Endothelial cell of umbilical vein (primary cell): ENCODE results near the gene TYSND1.

Experiments used
- CTCF ChIP-seq, 2 donors: IDR thresholded peaks; 1 replicate in 1 of 2; 2 replicates in 1 of 2; pipeline ENCODE4 v1.5.1; 2011; ENCODE audit warnings: low read length in 2 of 2, mild to moderate bottlenecking in 2 of 2, moderate library complexity in 2 of 2, control low read depth in 1 of 2, inconsistent platforms in 1 of 2, low read depth in 1 of 2; ENCODE audit not compliant: insufficient read depth in 1 of 2; ENCODE audit errors: extremely low read depth in 1 of 2
- EZH2 ChIP-seq: IDR thresholded peaks from 2 replicates; pipeline ENCODE4 v1.6.1; 2012; ENCODE audit warnings: borderline replicate concordance, low read depth, mild to moderate bottlenecking, moderate library complexity, low read length, inconsistent platforms; ENCODE audit not compliant: severe bottlenecking
- FOS ChIP-seq: IDR thresholded peaks from 2 replicates; pipeline ENCODE4 v1.6.1; 2011; ENCODE audit warnings: mild to moderate bottlenecking, low read length, moderate library complexity, borderline replicate concordance; ENCODE audit not compliant: insufficient read depth
- GATA2 ChIP-seq: IDR thresholded peaks from 2 replicates; pipeline ENCODE4 v1.7.0; 2011; ENCODE audit warnings: low read depth, mild to moderate bottlenecking, moderate library complexity, mixed read lengths, low read length; ENCODE audit not compliant: insufficient read length, insufficient read depth
- JUN ChIP-seq: IDR thresholded peaks from 2 replicates; pipeline ENCODE4 v1.6.1; 2011; ENCODE audit warnings: borderline replicate concordance, low read depth; ENCODE audit not compliant: insufficient read length, insufficient read depth
- MAX ChIP-seq: IDR thresholded peaks from 2 replicates; pipeline ENCODE4 v1.6.1; 2011; ENCODE audit not compliant: insufficient read depth, insufficient read length
- MYC ChIP-seq: IDR thresholded peaks from one replicate; pipeline ENCODE4 v1.6.1; 2011; ENCODE audit warnings: mild to moderate bottlenecking, low read depth, low read length
- POLR2A ChIP-seq: IDR thresholded peaks from 2 replicates; pipeline ENCODE4 v1.6.1; 2012; ENCODE audit warnings: low read depth, mild to moderate bottlenecking, control low read depth, low read length
- POLR2AphosphoS5 ChIP-seq: IDR thresholded peaks from 2 replicates; pipeline ENCODE4 v1.6.1; 2012; ENCODE audit warnings: low read depth, mild to moderate bottlenecking, control low read depth, low read length, moderate library complexity; ENCODE audit not compliant: insufficient read depth

- TF ChIP-seq POLR2A (no peak), CTCF (IDR thresholded peaks at IDR 0.05; ENCODE audit: extremely low read depth in 1 of 2, insufficient read depth in 1 of 2, low read depth in 1 of 2, low read length in 2 of 2) (no peak), JUN (no peak), EZH2 (no peak), MYC (no peak), MAX (no peak), POLR2AphosphoS5 (no peak), GATA2 (no peak), FOS (no peak)
Measured at GRCh38 chr10:70088308-70088698, 58.2 kb downstream of the TYSND1 start.
